GM18870 (cell line): Measurements from ENCODE around the gene DUSP11.
"Not testable (repeated sequence)": the region's sequence is repeated elsewhere in the genome, so short reads cannot be mapped to it uniquely, and the experiment has no call there.

Source experiments
- ATAC-seq: cut with Tn5 transposase; IDR thresholded peaks from one replicate; pipeline ENCODE4 v1.9.1; 2021; ENCODE audit warnings: moderate library complexity; ENCODE audit not compliant: unreplicated experiment

Gene DUSP11

DNA sequence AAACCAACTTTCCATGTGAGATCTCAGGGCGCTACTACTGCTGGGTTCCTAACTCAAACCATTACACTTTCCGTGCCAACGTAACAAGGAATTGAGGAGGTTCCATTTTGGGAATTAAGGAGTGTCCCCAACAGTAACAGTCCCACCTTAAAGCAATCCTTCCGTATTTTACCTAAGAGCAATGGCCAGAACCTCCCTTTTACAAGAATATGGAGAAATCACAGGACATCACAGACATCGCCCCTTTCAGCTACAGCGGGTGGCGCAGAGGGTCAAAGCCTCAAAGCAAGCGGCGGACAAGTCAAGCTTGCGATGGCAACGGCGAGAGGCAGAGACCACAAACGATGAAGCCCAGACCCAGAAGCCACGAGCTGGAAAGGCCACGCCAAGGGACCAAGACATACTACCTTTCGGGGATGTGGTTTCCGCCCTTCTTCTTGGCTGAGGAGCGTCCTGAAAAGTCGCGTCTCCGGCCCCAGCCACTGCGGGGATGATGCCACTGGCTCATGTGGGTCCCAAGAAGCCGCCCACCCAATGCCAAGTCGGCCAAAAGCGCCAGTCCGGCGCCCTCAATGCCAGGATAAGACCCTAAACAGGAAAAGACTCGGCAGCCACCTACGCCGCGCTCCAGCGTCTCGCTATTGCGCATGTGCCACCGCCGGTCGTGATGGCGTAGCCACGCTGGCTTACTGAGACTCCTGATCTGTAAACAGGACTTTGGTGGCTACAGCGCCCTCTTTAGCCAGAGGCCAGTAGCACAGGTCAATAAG is at the start of gene DUSP11:
DUSP11 (minus strand) TSS at position 637 of the 770 bp plus-strand sequence; CDS start at position 508, 129 bp downstream.
- peak; percentile 96 for ATAC-seq

DNA sequence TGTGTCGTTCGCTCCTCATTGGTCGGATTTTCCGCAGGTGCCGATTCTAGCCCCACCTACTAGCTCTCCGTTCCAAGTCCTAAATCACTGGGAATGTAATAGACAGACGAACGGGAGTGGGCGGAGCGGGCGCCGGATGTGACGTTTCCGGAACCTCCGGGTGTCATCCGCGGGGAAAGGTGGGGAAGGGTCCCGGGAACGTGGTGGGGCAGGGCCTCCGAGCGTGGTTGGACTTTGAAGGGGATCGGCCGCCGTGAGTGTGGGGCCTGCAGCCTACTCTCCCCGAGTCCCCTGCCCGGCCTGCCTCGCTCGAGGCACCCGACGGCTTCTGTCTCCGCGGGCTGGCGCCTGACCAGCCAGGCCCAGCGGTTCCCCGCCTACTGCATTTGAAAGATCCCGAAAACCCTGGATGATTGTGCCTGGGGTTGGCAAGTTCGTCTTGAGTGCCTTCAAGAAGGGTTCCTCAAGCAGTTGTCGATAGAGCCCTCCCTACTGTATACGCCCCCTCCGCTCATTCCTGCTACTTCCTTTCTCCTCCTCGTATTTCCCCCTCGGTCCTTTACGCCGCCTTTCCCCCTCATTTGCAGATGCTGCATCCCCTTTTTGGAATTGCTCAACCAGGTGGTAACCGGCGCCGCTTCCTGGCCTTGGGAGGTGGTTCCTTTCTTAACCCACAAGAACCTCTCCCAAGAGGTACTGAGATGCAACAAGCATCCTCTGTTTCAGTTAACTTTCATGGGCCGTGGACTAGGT is 49.1 kb upstream of the DUSP11 start, which contains the start of gene STAMBP:
STAMBP (plus strand) TSS at position 144 of the 753 bp plus-strand sequence. CDS start 1,896 bp downstream, outside the sequence.
- ATAC-seq: peak; percentile 81

DNA sequence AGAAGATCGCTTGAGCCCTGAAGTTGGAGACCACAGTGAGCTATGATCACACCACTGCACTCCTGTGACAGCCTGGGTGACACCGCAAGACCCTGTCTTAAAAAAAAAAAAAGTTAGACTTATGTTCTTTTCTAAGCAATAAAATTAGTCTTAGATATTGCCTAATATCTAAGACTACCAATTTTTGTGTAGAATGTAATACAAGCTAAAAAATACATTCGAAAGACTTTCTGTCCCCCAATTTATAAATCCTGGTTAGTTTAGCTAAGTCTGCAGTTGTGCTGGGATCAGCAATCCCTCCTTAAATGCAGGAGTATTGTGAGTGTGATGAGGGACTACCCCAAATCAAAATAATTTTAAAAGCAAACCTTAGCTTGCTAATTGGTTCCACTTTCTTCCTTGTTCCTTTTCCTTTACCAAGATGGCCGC is 48.5 kb upstream of the DUSP11 start:
- no peak for ATAC-seq

DNA sequence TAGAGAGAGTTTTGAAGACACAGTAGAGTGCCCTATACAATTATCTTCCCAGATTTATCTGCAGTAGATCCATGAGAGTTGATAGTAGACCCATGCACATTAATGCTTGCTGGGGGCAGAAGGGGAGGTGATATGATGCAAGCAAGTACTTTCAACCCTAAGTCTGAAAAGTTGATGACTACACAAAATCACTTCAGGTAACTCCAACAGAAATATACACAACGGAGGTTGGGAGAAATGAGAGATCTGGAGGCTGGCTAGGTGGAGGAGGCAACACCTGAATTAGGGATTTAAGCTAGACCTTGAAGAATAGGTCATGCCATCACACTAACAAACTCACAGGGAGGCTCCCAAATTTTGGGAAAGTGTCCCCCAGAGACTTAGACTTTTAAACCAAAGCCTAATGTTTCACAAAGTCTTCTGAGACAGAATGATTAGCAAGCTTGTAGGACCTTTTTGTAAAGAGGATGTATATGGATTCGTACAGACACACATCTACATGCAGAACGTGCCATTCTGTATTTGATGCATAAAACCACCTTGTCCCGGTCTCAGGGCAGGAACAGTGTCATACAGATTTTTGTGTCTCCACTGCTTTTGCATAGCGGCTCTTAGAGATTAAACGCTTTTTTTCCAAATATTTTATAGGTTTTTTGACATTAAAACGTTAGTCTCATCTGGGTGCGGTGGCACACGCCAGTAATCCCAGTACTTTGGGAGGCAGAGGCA is 47.9 kb upstream of the DUSP11 start:
- no peak for ATAC-seq

DNA sequence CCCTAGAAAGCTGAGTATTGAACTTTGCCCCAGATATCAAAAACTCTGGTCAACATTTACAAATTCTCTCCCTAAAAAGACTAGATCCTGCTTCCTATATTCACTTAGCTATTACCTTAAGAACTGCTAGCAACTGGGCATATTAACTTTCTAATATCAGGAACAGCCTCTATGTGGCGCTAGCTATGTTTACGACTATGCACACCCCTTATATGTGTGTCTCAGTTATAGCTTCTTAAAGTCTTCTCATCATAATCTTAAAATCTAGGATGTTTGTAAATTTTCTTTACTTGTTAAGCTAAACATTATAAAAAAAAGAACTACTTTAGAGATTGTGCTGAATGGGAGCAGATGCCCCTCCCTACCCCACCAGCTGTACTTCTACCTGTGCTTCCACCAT is 47.1 kb upstream of the DUSP11 start:
- ATAC-seq: no peak

DNA sequence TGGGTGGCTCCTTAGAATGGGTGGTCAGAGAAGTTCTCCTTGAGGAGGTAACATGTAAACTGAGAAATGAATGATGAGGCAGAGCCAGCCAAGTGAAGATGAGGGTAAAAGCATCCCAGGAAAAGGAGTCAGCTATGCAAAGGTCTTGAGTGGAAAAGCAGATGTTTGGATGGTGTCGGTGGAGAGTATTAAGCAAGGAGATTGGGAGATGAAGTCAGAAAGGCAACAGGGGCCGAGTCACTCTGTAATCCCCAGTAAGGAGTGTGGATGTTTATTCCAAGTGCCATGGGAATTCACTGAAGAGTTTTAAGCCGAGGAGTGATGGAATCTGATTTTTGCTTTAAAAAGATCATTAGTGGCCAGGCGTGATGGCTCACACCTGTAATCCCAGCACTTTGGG is 45.5 kb upstream of the DUSP11 start:
- no peak for ATAC-seq

DNA sequence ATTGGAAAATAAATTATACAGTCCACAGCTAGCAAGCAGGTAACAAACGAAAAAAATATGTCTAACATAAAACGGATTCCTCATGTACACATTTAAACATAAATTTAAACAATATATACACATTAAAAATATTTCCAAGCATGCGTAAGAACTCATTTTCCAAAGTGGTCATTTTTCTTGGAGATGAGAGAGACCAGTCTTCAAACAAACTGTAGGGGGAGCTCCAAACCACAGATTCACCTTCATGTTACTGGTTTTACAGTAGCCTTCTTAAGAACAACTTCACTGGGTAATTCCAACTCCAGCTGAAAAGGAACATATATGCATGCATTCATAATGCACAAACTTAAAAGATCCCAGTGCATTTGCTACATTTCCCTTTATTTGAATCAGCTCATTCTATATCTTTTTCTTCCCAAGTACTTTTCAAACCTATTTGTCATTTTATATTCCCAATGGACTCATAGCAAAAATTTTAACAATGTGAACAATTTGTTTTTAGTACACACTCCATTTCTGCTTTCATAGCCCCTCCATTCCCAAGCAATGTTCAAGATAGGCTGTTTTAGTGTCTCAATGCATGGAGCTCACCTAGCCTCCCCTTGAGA is 44.1 kb upstream of the DUSP11 start:
- ATAC-seq: no peak

DNA sequence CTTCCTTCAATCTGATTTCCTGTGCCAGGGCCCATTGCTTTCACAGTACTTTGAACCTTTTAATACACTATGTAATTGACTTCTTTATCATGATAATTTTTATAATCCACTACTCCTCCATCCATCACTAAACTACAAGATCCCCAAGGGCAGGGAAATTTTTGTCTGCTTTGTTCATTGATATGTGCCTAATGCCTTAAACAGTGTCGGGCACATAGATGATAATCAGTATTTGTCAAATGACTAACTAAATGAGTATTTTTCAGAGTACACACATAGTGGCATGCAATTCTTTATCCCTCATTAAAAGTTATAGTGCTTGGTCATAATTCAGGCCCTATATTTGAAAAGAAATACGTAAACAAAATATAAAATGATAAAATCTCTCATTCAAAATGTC is 43.5 kb upstream of the DUSP11 start:
- ATAC-seq: no peak

DNA sequence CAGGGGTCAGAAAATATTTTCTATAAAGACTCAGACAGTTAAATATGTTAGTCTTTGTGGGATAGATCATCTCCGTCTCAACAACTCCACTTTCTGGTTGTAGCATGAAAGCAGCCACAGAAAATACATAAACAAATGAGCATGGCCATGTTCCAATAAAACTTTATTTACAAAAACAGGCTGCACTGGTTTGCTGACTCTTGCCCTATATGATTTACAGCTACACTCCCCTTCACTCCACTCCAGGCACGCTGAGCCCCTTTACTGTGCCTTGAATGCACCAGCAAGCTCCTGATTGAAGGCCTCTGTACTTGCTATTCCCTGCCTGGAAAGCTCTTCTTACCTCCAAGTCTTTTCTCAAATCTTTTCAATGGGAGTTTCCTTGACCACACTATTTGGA is 43.1 kb upstream of the DUSP11 start:
- no peak for ATAC-seq

DNA sequence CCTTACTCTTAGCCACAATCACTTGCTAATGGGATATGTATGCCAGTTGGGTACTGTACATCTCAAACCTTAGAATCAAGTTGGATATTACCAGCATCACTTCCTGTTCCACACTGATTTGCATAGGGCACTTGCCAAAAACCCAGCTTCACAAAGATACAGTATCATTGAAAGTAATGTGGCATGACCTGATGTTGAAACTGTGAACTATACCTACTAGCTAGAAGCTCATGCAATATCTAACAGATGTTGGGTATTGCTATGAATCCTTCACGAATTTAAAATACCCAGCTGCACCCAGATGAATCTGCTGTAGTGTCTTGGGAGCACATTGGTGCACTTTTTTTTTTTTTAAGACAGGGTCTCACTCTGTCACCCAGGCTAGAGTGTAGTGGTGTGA is 42.4 kb upstream of the DUSP11 start:
- ATAC-seq: peak; percentile 72

DNA sequence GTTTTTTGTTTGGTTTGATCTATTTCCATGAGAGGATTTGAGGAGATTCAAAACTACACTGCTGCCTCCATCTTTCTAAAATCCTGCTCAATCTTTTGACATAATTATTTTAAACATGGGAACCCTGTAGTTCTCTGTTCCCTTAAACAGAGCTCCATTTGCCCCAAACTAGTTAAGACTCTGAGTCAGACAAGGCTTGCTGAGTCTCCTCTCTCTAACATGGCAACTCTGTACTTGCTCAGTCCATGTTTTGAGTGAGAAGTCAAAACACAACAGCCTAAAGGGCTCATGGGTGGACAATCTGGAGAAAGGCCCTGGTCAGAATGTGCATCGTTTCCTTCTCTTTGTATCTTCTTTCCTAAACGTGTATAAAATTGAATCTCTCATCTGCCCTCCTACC is 41.8 kb upstream of the DUSP11 start:
- ATAC-seq: no peak

DNA sequence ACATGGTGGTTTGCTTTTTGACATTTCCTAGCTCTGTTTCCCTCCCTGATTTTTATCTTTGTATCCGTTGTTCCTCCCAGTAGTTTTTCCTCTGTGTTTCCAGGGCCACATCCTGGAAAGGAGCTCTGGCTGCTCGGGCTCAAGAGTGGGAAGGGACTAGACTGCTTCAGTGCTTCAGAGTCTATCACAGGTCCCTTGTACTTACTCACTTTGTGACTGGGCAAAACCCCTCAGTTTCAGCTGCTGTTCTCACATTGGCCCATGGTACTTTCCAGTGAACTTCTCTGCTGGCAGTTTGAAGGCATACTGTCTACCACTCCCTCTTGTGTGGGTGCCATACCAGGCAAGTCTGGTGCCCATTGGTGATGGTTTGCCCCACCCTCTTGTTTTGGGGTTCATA is 41.3 kb upstream of the DUSP11 start:
- ATAC-seq: peak; percentile 68

DNA sequence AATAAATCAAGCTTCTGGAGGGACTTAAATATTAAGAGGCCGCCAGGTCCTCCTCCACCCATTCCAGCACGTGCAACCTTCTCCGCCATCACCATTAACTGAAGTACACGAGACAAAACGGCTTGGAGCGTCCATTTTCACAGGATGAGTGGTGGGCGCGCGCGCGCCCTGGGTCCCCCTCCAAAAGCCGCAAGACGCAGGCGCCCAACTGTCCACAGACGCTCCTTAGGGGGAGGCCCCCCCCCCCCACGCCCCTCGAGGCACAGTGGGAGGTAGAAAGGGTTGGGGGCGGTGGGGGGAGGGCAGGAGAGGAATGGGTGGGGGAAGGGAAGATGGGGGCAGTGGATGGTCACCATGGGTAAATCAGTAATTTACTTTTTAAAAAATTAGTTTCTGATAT is 38.4 kb upstream of the DUSP11 start:
- no peak for ATAC-seq

DNA sequence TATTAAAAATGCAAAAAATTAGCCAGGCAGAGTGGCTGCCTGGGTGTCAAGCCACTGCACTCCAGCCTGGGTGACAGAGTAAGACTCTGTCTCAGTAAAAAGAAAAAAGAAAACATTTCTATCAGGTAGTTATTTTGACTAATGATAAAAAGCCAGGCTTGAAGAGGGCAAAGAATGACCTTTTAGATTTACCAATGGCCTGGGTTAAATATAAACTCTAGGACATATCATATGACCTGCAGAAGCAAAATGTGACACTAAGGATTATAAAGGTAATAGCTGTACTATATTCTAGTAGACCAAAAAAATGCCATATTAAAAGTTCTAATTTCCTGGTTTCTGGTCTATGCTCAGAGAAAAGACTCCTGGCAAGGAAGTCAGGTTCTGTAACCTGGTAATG is 32.7 kb upstream of the DUSP11 start:
- no peak for ATAC-seq

DNA sequence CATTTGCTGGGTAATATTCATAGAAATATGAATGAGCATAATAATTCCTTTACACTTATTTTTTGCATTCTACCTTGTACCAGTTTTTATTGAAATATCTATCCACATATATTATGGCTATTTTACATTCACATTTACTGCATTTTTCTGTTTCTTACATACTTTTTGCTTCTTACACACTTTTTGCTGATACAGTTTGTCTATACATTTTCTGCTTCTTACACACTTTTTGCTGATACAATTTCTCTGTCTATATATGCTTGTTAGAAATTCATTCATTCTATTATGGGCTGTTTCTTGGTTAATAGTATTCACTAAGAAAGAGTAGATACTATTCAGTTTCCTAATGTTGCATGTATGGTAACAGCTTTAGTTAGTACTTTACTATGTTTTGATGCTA is 32.0 kb upstream of the DUSP11 start:
- ATAC-seq: no peak

DNA sequence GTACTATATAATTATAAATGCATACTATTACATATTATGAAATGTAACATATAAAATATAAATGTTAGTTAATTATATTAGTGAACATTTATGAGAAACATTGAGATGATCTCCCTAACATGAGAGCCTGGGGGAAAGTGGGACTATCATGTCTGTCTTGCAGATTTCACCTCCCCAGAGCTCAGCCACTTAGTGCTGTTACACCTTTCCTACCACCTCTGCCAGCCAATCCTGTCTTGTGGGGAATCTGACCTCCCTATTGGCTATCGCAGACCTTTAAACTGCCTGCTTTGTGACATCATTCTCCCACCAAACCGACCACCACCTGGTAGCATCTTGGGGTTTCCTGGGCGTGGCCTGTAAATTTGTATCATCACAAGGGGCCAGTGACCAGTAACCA is 4.0 kb upstream of the DUSP11 start, which contains the start of gene C2orf78:
C2orf78 (plus strand) TSS at position 301 of the 400 bp plus-strand sequence. CDS start 127 bp downstream, outside the sequence.
- not testable (repeated sequence) for ATAC-seq

DNA sequence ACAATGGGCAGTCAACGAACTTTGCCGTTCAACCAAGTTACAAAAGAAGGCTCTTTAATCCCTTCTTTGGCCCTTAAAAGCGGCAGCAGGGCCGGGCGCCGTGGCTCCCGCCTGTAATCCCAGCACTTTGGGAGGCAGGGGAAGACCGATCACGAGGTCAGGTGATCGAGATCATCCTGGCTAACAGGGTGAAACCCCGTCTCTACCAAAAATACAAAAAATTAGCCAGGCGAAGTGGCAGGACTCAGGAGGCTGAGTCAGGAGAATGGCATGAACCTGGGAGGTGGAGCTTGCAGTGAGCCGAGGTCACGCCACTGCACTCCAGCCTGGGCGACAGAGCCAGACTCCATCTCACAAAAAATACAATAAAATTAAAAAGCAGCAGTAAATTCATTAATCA is 3.5 kb upstream of the DUSP11 start:
- not testable (repeated sequence) for ATAC-seq

DNA sequence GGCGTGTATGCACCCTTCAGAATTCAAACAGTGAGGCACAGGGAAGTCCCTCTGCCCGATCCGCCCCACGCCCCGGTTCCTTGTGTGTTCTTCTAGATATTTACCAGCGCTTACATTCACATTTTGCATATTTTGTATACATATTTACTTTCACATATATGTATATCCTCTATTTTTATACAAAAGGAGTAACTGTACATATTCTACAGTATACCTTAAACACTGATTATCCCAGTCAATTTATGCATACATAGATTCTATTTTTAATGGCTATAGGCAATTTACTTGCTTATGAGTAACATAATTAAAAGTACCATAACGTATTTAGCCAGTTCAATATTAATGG is 307 bp upstream of the DUSP11 start:
- no peak for ATAC-seq

DNA sequence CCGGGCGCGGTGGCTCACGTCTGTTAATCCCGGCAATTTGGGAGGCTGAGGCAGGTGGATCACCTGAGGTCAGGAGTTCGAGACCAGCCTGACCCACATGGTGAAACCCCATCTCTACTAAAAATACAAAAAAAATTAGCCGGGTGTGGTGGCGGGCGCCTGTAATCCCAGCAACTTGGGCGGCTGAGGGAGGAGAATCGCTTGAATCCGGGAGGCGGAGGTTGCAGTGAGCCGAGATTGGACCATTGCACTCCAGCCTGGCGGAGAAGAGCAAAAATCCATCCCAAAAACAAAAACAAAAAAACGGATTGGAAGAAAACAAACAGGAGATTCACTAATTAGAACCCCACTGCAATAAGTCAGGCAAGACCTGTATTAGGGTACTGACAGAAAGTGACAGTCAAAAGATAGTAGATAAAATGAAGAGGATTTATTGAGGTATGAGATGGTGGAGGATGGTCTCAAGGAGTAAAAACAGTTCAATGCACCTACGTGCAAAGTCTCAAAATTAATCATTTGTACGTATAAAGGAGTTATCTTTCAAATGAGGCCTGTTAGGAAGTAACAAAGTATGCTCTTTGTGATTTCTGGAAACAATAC is 936 bp downstream of the DUSP11 start:
- ATAC-seq: not testable (repeated sequence)

DNA sequence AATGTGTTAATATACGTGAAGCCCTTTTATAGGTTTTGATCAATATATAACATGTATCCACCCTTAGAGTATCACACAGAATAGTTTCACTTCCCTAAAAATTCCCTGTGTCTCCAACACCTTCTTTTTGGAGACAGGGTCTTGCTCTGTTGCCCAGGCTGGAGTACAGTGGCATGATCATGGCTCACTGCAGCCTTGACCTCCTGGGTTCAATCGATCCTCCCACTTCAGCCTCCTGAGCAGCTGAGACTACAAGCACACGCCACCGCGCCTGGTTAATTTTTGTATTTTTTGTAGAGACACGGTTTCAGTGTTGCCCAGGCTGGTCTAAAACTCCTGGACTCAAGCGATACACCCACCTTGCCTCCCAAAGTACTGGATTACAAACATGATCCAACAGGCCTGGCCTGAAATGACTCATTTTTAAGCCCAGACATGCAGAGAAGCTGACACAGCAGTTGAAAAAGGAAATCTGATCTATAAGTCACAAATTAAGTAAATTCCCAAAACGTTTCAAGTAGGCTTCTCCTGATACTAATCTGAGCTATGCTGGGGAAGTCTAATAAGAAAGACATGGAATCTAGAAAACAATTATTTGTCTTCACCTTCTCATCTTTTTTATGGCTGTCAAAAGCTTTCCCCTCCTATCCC is 2.9 kb downstream of the DUSP11 start:
- no peak for ATAC-seq
